OCI-LY1 (cell line): Measurements from ENCODE around the gene POTEB3.
"Not testable (repeated sequence)": the region's sequence is repeated elsewhere in the genome, so short reads cannot be mapped to it uniquely, and the experiment has no call there.

ENCODE experiments used
- CTCF ChIP-seq: fragments of 200-600 bp; sonication (generic), shearing (Covaris generic); IDR thresholded peaks from 2 replicates; pipeline ENCODE4 v1.5.1; 2017; ENCODE audit warnings: mild to moderate bottlenecking, antibody characterized with exemption, low read length, moderate library complexity, mixed read lengths
- EZH2 ChIP-seq: fragments of 200-600 bp; sonication (generic), shearing (Covaris generic); IDR thresholded peaks from 2 replicates; pipeline ENCODE4 v1.8.0; 2017; ENCODE audit warnings: borderline replicate concordance, mixed run types, mild to moderate bottlenecking, antibody characterized with exemption, low read length, moderate library complexity, mixed read lengths

DNA sequence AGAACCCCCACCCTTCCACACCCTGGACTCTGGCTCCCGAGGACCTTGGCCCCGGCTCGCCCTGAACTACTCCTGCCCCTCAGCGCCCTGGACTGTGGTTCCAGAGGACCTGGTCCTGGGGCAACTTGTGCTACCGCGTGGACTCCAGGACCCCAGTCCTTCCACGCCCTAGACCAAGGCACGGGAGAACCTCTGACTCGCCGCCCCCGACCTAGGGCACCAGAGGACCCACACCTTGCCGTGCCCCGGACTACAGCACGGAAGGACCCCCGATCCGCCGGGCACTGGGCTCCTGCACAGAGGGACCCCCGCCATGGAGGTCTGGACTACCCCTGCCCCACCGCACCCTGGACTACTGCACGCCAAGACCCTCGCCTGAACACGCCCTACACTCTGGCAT, 71.7 kb downstream of the POTEB3 start:
- not testable (repeated sequence) for TF ChIP-seq CTCF, EZH2
